Measurements from ENCODE around the gene LAYN.

LAYN gene

DNA sequence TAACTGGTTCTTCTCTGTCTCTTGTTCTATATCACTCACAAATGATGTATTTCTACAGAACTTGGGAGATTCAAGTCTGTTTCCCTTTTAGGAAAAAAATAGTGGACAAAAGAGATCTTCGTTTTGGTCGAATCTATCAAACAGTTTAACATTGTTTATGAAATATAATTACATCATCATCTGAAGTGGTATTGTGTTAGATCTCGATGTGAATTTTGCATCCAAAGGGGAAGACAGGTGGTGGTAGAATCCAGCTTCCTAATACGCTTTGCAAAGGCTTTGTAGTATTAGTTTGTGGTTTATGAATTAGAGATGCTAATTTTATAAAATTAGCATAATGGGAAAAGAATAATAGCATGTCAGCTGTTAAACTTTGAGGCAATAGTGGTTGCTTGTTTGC is 65.2 kb downstream of the LAYN start:
- no peak for ATAC-seq (ENCODE audit: low read depth)
- no peak for DNase-seq (ENCODE audit: low spot score)

DNA sequence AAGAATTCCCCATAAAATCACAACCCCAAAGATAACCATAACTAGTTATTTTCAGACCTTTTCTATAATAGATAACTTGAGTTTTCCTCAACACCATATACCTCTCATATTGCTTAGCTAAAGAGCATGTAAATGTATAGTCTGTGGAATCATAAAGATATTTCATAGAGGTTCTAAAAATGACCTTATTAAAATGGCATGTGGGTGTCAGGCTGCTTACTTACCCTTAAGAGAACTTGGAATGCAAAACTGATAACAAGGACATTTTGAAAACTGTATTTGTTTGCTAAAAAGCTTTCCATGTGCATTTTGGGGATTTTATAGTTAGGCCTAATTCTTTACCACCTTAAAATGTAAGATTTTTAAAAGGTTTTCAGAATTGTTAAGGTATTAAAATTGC is 66.5 kb downstream of the LAYN start:
- H3K27me3 ChIP-seq (ENCODE audit: insufficient read depth, poor library complexity, severe bottlenecking) = no peaks in the 10 kb centered on the region
- no peak for DNase-seq (ENCODE audit: low spot score)
- H3K4me3 ChIP-seq (ENCODE audit: severe bottlenecking) = no peak overlapping the region
- no peak overlapping the region for H3K27ac ChIP-seq (ENCODE audit: poor library complexity, severe bottlenecking)
- no peak for ATAC-seq (ENCODE audit: low read depth)
- no peaks in the 10 kb centered on the region for H3K9me3 ChIP-seq (ENCODE audit: severe bottlenecking)
- peaks cover 7% of the 10 kb centered on the region for H3K4me1 ChIP-seq (ENCODE audit: insufficient read depth, poor library complexity, severe bottlenecking)
- TF ChIP-seq, protein P1, sequence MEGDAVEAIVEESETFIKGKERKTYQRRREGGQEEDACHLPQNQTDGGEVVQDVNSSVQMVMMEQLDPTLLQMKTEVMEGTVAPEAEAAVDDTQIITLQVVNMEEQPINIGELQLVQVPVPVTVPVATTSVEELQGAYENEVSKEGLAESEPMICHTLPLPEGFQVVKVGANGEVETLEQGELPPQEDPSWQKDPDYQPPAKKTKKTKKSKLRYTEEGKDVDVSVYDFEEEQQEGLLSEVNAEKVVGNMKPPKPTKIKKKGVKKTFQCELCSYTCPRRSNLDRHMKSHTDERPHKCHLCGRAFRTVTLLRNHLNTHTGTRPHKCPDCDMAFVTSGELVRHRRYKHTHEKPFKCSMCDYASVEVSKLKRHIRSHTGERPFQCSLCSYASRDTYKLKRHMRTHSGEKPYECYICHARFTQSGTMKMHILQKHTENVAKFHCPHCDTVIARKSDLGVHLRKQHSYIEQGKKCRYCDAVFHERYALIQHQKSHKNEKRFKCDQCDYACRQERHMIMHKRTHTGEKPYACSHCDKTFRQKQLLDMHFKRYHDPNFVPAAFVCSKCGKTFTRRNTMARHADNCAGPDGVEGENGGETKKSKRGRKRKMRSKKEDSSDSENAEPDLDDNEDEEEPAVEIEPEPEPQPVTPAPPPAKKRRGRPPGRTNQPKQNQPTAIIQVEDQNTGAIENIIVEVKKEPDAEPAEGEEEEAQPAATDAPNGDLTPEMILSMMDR (IDR thresholded peaks at IDR 0.05; ENCODE audit: poor library complexity, severe bottlenecking) = no peak
- H3K36me3 ChIP-seq (ENCODE audit: low read depth) = no peaks in the 10 kb centered on the region

More for the DNA sequence above, 65.2 kb downstream of the LAYN start:
- Histone ChIP-seq H3K4me3 (ENCODE audit: severe bottlenecking) (no peak overlapping the region), H3K27me3 (ENCODE audit: insufficient read depth, poor library complexity, severe bottlenecking) (no peaks in the 10 kb centered on the region), H3K27ac (ENCODE audit: poor library complexity, severe bottlenecking) (no peak overlapping the region), H3K9me3 (ENCODE audit: severe bottlenecking) (no peaks in the 10 kb centered on the region), H3K4me1 (ENCODE audit: insufficient read depth, poor library complexity, severe bottlenecking) (peaks cover 10% of the 10 kb centered on the region), H3K36me3 (ENCODE audit: low read depth) (no peaks in the 10 kb centered on the region)
- TF ChIP-seq, protein P1 (IDR thresholded peaks at IDR 0.05; ENCODE audit: poor library complexity, severe bottlenecking) = no peak

DNA sequence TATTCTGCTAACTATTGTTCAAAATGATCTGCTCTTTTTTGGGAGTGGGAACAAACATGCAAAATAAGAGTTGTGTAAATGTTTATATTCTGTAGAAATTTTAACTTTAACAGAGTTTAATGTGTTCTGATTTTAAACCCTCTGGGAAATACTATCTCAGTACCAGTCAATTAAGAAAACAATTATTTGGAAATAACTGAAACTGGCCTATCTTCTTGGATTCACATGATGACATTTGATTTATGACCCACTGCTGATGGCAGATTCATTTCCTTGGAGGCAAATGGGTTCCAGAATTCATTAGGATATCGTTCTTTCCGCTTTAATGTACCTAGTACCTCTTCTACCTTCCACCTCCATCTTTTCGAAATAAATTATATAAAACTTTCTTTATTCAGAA is 67.2 kb downstream of the LAYN start:
- no peak for ATAC-seq (ENCODE audit: low read depth)
- peaks cover 7% of the 10 kb centered on the region for H3K4me1 ChIP-seq (ENCODE audit: insufficient read depth, poor library complexity, severe bottlenecking)
- no peaks in the 10 kb centered on the region for H3K9me3 ChIP-seq (ENCODE audit: severe bottlenecking)
- H3K27ac ChIP-seq (ENCODE audit: poor library complexity, severe bottlenecking) = no peak overlapping the region
- no peaks in the 10 kb centered on the region for H3K36me3 ChIP-seq (ENCODE audit: low read depth)
- H3K4me3 ChIP-seq (ENCODE audit: severe bottlenecking) = no peak overlapping the region
- H3K27me3 ChIP-seq (ENCODE audit: insufficient read depth, poor library complexity, severe bottlenecking) = no peaks in the 10 kb centered on the region
- DNase-seq (ENCODE audit: low spot score) = no peak
- TF ChIP-seq, protein P1 (IDR thresholded peaks at IDR 0.05; ENCODE audit: poor library complexity, severe bottlenecking) = no peak
